Measurements from ENCODE around the gene CALML3.
"Not testable (repeated sequence)": the region's sequence is repeated elsewhere in the genome, so short reads cannot be mapped to it uniquely, and the experiment has no call there.

Gene CALML3

DNA sequence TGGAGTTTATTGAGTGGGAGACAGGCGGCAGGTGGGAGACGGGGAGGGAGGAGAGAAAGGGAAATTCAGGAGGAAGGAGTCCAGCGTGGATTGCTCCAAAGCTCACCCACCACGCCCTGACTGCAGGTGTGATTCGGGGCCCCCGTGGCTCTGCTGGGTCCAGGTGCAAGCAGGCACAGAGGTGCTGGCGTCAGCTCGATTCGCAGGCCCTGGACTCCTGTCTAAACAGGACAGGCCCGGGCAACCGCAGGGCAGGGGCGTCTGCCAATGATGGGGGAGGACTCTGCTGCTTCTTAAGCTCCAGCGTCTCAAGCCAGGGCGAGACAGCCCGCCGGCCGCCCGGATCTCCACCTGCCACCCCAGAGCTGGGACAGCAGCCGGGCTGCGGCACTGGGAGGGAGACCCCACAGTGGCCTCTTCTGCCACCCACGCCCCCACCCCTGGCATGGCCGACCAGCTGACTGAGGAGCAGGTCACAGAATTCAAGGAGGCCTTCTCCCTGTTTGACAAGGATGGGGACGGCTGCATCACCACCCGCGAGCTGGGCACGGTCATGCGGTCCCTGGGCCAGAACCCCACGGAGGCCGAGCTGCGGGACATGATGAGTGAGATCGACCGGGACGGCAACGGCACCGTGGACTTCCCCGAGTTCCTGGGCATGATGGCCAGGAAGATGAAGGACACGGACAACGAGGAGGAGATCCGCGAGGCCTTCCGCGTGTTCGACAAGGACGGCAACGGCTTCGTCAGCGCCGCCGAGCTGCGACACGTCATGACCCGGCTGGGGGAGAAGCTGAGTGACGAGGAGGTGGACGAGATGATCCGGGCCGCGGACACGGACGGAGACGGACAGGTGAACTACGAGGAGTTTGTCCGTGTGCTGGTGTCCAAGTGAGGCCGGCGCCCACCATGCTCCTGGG is at the start of gene CALML3:
TSS of gene CALML3 (plus strand) at position 321 of the 920 bp plus-strand sequence. CDS start at position 446, 125 bp downstream.
- DNase-seq, result no peak

GRCh38 chr10:5475088-5475487 is 49.7 kb upstream of the CALML3 start:
- DNase-seq, result not testable (repeated sequence)

DNA sequence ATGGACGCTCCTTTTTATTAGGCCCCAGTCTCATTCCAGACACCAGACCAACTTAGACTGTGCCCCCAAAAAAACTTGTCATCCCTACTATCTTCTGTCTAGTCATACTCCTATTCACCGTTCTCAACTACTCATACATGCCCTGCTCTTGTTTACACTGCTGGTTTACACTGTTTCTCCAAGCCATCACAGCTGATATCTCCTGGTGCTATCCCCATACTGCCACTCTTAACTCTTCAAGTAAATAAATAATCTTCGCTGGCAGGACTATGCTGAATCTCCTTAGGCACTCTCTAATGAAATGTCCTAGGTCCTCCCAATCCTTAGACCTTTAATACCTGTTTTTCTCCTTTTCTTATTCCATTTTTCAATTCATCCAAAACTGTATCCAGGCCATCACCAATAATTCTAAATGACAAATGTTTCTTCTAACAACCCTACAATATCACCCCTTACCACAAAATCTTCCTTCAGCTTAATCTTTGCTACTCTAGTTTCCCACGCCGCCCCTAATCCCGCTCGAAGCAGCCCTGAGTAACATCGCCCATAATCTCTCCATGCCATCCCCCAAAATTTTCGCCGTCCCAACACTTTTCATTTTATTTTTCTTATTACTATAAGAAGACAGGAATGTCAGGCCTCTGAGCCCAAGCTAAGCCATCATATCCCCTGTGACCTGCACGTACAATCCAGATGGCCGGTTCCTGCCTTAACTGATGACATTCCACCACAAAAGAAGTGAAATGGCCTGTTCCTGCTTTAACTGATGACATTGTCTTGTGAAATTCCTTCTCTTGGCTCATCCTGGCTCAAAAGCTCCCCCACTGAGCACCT is 48.6 kb upstream of the CALML3 start:
- not testable (repeated sequence) for DNase-seq

DNA sequence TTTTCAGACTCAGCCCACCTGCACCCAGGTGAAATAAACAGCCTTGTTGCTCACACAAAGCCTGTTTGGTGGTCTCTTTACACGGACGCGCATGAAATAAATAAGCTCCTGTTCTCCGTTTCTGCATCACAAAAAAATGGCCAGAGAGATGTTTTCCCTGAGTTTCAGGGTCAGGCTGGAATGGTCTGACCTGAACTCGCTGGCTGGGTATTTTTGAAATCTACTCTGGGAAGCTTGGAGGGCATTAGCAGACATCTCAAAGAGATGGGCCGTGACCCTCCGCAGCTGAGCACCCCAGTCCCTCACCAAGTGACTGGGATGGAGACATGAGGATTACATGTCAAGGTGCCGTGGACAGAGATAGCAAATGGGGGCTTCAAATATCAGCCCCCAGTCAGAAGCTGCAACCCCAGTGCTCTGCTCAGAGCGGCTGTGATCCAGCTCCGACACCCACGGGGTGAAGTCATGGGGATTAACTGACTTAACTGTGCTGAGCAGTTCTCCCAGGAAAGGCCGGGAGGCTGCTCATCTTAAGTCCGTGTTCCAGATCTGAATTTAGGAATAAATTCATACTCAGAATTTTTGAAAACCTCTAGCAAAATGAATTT is 47.7 kb upstream of the CALML3 start:
- no peak for DNase-seq

- no peak for DNase-seq
Observed at GRCh38 chr10:5477948-5478693, 46.6 kb upstream of the CALML3 start.

GRCh38 chr10:5478694-5479305 is 46.0 kb upstream of the CALML3 start:
- no peak for DNase-seq

GRCh38 chr10:5479481-5480161 is 45.1 kb upstream of the CALML3 start:
- DNase-seq, result no peak

DNA sequence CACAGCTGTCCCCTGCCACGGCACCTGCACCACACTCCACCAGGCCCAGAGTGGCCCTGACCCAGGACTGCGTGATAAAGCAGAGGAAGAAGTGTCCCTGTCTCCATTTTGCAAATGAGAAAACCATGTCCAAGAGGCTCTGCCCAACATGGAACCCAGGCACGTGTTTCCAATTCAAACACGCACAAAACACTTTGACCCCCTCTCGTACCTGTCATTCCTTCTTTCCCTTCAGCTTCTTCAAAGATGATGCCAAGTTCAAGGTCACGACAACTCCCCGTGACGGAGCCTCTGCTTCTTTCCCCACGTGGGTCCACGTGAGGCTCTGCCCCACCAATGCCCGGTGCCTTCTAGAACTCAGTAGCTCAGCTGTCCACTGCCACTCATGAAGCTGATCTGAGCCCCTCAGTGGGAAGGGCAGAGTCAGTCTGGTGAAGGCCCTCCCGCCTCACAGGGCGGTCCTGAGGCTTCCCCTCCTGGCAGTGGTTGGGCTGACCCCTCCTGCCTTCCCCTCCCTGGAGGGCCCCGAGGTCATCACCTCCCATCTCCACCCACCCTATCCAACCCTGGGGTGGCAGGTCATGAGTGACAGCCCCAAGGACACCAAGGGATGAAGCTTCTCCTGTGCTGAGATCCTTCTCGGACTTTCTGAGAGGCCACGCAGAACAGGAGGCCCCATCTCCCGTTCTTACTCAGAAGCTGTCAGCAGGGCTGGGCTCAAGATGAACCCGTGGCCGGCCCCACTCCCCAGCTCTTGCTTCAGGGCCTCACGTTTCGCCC is 44.4 kb upstream of the CALML3 start:
- DNase-seq, result no peak

- DNase-seq, result no peak
Observed at GRCh38 chr10:5481121-5481520, 43.6 kb upstream of the CALML3 start.

DNA sequence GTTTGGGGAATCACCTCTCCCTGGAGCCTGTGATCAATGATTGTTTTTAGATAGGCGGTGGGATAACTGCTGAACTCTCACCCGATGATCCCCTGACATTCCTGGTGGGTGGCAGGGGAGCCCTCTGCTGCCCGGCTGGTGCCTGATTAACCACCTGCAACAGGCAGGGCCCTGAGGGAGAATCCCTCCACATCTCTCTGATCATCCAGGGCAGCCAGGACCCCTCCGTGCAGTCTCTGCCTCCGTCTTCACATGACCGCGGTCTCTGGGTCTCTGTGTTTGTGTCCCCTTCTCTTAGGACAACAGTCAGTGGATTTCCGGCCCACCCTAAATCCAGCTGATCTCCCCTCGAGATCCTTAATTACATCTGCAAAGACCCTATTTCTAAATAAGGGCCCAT is 42.7 kb upstream of the CALML3 start:
- DNase-seq, result no peak

- no peak for DNase-seq
Observed at GRCh38 chr10:5484205-5484604, 40.6 kb upstream of the CALML3 start.

DNA sequence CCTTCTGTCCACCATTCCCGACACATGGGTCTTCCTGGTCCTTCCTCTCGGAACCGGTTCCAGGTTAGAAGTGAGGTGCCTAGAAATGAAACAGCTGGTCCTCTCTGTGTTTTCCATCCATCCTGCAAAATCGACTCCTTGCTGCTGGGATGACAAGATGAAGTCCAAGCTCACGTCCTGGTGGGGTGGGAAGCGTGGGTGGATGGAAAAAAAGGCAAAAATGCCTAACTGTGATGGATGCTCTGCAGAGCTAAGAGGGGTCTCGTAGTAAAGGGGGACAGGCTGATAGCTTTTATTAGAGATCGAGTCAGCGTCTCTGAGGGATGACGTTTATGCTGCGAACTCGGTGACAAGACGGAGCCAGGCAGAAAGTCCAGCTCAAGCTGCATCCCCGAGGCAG is 39.5 kb upstream of the CALML3 start:
- DNase-seq, result no peak

GRCh38 chr10:5485948-5486852 is 38.6 kb upstream of the CALML3 start:
- no peak for DNase-seq

- no peak for DNase-seq
Observed at GRCh38 chr10:5486853-5487235, 37.9 kb upstream of the CALML3 start.

DNA sequence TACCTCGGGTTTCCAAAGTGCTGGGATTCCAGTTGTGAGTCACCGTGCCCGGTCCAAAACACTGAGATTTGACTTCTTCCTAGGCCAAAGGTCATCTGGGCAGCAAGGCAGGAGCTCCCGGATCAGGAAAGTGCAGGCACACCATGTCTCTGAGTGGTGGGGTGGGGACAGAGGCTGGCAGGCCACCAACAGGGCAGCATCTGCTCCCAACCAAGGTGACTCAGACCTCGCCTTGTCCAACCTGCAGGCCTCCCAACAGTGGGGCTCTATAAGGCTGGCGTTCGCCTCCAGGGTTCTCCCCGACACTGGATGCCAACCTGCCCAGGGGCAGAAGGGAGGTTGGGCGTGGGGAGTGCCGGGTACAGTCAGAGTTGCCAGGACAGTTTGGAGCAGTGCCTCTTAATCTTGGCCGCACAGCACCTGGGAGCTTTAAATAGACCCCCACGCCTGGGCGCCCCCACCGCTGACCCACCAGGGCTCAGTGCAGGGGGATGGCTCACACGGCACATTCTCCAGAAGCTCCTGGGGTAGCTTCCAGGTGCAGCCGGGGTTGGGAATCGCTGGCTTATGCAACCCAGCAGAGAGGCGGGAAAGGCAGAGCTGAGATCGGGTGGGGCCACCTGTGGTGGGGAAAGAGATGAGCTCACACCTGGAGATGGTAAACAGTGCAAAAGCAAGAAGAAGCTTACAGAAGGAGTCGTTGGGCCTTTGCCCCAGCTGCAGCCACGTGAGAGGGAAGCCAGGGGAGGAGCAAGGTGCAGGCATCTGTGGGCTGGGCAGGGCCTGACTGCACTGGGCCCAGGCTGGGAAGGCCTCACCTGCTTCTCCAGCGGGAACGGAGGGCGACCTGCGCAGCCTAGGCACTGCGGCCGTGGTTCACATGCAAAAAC is 36.2 kb upstream of the CALML3 start:
- no peak for DNase-seq

GRCh38 chr10:5490032-5490431 is 34.7 kb upstream of the CALML3 start:
- DNase-seq, result no peak

DNA sequence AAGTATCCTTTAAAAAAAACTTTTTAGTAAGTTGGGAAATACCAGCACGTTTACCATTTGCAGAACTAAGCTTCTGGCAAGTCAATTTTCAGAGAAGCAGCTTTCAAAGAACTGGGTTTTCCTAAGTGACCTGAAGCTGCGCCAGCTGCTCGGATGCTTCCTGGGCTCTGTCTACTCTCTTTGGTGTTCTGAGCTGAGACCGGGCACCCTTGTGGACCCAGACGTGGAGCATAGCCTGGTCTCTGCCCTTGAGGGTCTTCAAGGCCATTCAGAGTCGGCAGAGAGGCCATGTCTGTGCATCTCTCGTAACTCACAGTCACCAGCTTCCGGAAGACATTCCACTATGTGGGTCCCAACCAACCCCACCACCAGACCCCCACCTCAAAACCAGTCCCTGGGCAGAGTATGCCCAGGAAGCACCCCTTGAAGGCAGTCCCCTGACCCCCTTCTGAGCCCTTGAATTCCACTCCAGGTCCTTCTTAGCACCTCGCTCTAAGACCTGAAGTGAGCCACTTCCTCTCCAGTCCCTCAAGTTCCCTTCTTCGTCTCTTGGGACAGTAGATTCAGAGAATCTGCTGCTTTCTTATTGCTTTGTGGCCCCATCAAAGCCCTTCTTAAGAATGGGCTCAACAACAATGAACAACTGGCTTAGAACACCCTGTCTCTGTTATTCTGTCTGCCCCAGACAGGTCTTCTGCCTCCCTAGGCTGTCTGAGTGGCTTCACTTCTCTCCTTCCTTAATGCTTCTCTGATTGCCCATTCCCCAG is 33.9 kb upstream of the CALML3 start:
- DNase-seq, result no peak

DNA sequence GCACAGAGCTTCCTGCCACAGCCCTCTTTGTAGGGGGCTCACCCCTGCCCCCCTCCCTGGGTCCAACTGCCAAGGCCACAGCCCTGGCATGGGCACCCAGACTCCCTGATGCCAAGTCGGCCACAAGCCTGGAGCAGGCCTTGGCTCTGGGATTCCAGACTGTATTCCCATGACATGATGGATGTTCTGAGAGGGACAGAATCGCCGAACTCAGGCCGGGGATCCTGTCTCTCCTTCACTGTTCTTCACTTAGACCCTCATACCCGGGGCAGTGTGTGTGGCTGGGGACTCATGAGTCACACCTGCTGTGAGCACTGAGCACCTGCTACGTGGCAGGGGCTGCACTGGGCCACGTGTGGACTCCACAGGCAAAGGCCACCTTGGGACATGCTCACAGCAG is 33.3 kb upstream of the CALML3 start:
- DNase-seq, result no peak
